Panc1 (cell line): ENCODE measurements around the gene MMP24OS.

Source experiments
- POLR2AphosphoS5 ChIP-seq: IDR thresholded peaks from 2 replicates; pipeline ENCODE4 v1.6.1; 2012; ENCODE audit warnings: mild to moderate bottlenecking, low read depth, low read length, moderate library complexity
- TCF7L2 ChIP-seq: IDR thresholded peaks from 2 replicates; pipeline ENCODE4 v1.6.1; 2011; ENCODE audit warnings: mild to moderate bottlenecking, low read depth, low read length, inconsistent platforms
- TF ChIP-seq, protein P1 (sequence below): fragments of 450-650 bp; IDR thresholded peaks from 2 replicates; pipeline ENCODE4 v1.5.1; 2017; ENCODE audit warnings: mild to moderate bottlenecking
- TF ChIP-seq, protein P2 (sequence below), 2 experiments: IDR thresholded peaks; 2 replicates each; pipeline ENCODE4 v1.6.1; 2011 to 2012; ENCODE audit warnings: low read depth in 2 of 2, control low read depth in 1 of 2, low read length in 1 of 2, mild to moderate bottlenecking in 1 of 2, moderate library complexity in 1 of 2; ENCODE audit not compliant: insufficient read depth in 1 of 2

DNA sequence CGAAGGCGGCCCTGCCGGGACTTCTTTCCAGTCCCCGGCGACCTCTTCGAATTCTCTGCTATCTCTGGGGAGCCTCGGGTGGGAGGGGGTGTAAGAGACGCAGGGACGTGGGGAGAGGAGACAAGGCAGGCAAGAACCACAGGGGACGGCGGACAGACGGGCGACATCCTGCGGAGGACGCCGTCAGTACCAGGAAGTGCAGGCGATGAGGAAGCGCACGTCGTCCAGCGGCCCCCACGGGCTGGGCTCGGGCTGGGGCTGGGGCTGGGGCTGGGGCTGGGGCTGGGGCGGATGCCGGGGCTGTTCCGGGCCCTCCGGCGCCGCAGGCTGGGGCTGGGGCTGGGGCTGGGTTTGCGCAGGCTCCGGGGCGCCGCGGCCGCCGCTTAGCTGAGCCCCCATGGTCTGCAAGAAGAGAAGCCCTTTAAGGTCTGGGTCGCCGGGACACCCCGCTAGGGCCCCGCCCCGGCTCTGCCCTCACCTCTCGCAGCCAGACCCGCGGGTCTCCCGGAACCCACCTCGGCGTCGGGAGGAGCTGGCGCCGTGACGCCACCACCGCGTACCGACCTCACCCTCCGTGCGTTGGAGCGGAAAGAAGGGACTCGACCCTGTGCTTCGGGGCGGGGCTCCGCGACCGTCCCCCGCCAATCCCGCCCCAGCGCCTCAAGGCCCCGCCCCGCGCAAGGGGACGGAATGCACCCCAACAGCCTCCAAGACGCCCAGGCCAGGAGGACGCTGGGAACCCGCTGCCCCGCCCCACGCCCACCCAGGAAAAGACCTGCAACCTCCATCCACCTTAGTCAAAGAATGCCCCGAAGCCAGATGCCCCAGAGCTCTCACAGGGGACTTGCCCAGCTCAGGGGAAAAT is at the start of gene MMP24OS:
- TF ChIP-seq, protein P1, sequence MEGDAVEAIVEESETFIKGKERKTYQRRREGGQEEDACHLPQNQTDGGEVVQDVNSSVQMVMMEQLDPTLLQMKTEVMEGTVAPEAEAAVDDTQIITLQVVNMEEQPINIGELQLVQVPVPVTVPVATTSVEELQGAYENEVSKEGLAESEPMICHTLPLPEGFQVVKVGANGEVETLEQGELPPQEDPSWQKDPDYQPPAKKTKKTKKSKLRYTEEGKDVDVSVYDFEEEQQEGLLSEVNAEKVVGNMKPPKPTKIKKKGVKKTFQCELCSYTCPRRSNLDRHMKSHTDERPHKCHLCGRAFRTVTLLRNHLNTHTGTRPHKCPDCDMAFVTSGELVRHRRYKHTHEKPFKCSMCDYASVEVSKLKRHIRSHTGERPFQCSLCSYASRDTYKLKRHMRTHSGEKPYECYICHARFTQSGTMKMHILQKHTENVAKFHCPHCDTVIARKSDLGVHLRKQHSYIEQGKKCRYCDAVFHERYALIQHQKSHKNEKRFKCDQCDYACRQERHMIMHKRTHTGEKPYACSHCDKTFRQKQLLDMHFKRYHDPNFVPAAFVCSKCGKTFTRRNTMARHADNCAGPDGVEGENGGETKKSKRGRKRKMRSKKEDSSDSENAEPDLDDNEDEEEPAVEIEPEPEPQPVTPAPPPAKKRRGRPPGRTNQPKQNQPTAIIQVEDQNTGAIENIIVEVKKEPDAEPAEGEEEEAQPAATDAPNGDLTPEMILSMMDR = no peak
- TF ChIP-seq POLR2AphosphoS5 (peak; percentile 96), TCF7L2 (no peak)
- TF ChIP-seq, protein P2, sequence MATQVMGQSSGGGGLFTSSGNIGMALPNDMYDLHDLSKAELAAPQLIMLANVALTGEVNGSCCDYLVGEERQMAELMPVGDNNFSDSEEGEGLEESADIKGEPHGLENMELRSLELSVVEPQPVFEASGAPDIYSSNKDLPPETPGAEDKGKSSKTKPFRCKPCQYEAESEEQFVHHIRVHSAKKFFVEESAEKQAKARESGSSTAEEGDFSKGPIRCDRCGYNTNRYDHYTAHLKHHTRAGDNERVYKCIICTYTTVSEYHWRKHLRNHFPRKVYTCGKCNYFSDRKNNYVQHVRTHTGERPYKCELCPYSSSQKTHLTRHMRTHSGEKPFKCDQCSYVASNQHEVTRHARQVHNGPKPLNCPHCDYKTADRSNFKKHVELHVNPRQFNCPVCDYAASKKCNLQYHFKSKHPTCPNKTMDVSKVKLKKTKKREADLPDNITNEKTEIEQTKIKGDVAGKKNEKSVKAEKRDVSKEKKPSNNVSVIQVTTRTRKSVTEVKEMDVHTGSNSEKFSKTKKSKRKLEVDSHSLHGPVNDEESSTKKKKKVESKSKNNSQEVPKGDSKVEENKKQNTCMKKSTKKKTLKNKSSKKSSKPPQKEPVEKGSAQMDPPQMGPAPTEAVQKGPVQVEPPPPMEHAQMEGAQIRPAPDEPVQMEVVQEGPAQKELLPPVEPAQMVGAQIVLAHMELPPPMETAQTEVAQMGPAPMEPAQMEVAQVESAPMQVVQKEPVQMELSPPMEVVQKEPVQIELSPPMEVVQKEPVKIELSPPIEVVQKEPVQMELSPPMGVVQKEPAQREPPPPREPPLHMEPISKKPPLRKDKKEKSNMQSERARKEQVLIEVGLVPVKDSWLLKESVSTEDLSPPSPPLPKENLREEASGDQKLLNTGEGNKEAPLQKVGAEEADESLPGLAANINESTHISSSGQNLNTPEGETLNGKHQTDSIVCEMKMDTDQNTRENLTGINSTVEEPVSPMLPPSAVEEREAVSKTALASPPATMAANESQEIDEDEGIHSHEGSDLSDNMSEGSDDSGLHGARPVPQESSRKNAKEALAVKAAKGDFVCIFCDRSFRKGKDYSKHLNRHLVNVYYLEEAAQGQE (IDR thresholded peaks at IDR 0.05; ENCODE audit: insufficient read depth in 1 of 2, low read depth in 2 of 2, low read length in 1 of 2) = peak in 1 of 2 experiments; percentile 58; a peak in 1 of 4 replicates
